Neuron (in vitro differentiated cells): ENCODE data around the gene PTX4.

Experiments used
- H2AFZ ChIP-seq: one replicate; pipeline ENCODE4 v1.6.1; 2013; ENCODE audit warnings: low read depth, mild to moderate bottlenecking, inconsistent platforms, low read length, moderate library complexity
- H3K27me3 ChIP-seq: one replicate; pipeline ENCODE4 v1.6.1; 2013; ENCODE audit warnings: low read length; ENCODE audit not compliant: insufficient read depth
- H3K36me3 ChIP-seq: one replicate; pipeline ENCODE4 v1.6.1; 2013; ENCODE audit warnings: low read length; ENCODE audit not compliant: insufficient read depth
- H3K4me1 ChIP-seq: one replicate; pipeline ENCODE4 v1.6.1; 2013; ENCODE audit warnings: low read length; ENCODE audit not compliant: insufficient read depth
- H3K4me3 ChIP-seq: 2 replicates; pipeline ENCODE4 v1.5.1; 2013; ENCODE audit warnings: mild to moderate bottlenecking, low read length, moderate library complexity
- H3K9me3 ChIP-seq: one replicate; pipeline ENCODE4 v1.6.1; 2013; ENCODE audit warnings: low read length

The PTX4 gene

DNA sequence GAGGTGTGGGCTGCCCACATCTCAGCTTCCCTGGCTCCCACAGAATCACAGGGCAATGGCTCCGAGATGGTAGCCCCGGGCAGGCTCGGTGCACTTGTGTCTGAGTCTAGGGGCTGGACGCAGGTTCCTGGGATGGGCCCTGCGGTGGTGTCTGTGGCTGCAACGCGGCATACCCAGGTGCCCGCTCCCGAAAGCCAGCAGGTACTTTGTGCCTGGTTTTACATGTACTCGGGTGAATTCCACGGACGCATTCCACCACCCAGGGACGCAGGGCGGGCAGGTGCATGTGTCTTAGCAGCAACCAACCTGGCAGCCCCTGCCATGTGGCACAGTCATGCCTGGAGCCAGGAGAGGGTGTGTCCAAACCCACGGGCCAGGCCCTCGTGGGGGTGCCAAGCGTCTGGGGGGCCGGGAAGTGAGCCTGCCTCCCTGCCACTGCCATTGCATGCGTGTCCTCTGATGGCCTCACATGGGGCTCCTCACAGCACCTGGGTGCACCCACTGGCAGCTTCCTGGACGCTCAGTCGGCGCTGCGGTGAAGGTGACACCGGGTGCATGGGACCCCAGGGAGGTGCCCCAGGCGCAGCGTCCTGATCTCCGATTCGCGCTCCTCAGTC is 40.3 kb upstream of the PTX4 start:
- Histone ChIP-seq H2AFZ (no peak overlapping the region), H3K36me3 (peaks cover 8% of the 10 kb centered on the region), H3K4me1 (no peaks in the 10 kb centered on the region), H3K27me3 (no peaks in the 10 kb centered on the region), H3K9me3 (no peaks in the 10 kb centered on the region), H3K4me3 (no peak overlapping the region)

DNA sequence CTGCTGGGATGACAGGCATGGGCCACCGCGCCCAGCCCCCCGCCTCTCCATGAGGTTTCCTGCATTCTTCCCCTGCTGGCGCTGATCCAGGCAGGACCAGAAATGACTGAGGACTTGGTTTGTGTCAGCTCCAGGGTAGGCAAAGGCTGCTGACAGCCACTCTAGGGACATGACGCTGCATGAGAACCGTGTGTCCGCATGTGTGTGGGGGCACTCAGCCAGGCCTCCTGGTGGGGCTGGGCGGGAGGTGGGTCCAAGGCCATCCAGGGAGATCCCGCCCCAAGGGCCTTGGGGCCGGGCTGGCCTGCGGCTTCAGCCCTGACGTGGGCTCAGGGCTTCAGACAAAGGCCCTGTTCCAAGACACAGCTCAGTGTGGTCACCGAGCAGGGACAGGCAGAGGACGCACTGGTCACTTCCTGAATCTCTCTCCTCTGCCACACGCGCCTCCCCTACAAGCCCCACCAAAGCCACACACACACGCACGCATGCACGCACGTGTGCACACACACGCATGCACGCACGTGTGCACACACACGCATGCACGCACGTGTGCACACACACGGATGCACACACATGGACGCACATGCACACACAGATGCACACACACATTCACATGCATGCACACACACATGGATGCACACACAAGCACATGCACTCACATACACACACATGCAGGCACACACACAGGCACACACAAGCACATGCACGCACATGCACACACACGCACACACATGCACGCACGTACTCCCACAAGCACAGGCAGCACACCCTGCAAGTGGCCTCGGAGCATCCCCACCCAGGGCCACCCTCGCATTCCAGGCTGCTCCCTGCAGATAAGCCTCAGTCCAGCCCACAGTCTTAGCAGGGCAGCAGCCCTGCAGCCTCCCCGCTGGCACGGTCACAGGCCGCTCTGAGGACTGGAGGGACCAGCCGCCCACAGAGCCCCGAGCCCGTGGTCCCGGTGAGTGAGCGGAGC is 39.4 kb upstream of the PTX4 start:
- Histone ChIP-seq H2AFZ (no peak overlapping the region), H3K4me1 (no peaks in the 10 kb centered on the region), H3K4me3 (no peak overlapping the region), H3K36me3 (peaks cover 17% of the 10 kb centered on the region), H3K9me3 (no peaks in the 10 kb centered on the region), H3K27me3 (no peaks in the 10 kb centered on the region)

DNA sequence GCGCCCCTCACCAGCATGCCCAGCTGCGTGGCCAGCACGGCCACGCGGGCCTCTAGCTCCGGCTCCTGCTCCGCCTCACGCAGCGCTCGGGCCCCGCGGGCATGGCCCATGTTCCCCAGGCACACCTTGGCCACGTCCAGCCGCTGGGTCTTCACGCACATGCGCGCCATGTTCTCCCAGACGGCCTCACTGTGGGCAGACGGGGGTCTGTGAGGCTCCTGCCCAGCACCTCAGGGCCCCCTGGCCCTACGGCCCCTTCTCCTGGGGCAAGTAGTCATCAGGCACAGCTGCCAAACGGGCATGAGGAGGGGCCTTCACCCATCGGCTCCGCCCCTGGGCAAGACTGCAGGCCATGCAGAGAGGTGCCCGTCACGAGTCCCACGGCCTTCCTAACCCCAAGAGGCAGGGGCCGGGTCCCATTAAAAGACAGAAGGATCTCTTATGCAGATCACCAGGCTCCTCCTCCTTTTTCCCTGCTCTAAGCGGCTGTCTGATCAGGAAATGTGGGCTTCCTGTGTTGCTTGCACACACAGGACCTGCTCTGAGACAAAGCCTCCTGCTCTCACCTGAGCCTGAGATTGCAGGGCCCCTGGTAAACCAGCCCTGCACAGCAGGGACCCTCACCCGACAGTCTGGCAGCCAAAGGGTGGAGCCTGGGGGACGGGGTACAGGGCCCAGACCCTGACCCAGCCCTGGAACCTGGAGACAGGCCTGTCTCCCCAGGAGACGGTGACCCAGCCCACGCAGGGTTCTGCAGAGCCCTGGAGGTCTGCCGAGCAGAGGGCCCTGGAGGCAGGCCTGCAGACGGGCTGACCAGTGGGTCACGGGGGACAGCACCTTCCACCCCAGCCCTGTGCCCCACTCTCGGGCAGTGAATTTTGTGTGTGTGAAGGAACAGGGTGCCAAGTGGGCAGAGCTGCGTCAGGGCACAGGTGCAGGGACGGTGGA is 38.1 kb upstream of the PTX4 start:
- no peaks in the 10 kb centered on the region for H3K9me3 ChIP-seq
- H3K4me3 ChIP-seq = no peak overlapping the region
- peaks cover 20% of the 10 kb centered on the region for H3K36me3 ChIP-seq

DNA sequence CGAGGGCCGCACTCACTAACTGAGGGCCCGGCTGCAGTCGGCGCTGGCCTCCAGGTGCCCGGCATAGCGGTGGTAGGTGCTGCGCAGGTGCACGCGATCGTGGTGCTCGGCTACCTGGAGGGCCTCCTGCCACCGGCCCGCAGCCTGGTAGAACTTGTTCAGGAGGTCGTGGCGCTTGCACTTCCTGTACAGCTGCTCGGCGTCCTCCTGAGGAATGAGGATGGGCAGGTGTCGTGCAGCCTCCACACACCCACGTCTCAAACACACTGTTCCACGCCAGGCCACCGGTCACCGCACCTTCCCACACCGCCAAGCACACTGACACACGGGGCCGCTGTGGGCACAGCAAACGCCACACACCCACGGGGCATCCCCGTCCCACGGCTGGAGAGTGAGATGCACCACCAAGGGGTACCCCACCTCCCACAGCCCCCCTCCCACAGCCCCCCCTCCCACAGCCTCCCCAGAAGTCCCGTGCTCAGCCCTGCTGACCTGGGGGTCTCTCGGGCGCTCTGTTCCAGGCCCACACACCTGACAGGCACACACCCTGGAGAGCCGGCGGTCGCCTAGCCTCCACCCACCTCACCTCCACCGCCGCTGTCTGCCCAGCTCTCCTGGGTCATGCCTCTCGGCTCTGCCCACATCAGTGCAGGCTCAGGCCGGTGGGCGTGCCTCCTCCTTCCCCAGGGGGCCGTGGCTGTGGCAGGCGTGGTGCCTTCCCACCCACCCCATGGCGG is 37.3 kb upstream of the PTX4 start:
- H3K36me3 ChIP-seq = peaks cover 22% of the 10 kb centered on the region
- H3K4me3 ChIP-seq = no peak overlapping the region
- no peaks in the 10 kb centered on the region for H3K27me3 ChIP-seq
- no peaks in the 10 kb centered on the region for H3K9me3 ChIP-seq
- H2AFZ ChIP-seq = no peak overlapping the region
- no peaks in the 10 kb centered on the region for H3K4me1 ChIP-seq

More for the DNA sequence above, 38.1 kb upstream of the PTX4 start:
- no peak overlapping the region for H2AFZ ChIP-seq
- H3K27me3 ChIP-seq = no peaks in the 10 kb centered on the region
- H3K4me1 ChIP-seq = no peaks in the 10 kb centered on the region

DNA sequence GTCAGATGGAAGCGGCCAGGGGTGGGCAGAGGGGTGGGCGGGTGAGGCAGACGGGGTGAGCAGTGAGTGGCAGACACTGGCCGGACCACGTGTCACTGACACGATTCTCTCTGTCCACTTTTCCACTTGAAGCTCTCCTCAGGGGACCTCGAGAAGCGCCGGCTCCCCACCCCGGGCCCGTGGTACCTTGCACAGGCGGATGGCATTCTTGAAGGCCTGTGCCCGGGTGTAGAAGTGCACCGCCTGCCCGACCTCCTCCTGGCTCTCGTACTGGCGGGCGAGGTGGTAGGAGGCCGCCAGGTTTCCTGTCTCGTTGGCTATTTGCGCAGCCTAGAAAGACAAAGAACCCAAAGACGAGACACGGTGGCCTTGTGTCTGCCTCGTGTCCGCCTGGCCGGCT is 35.6 kb upstream of the PTX4 start:
- no peak overlapping the region for H2AFZ ChIP-seq
- no peaks in the 10 kb centered on the region for H3K9me3 ChIP-seq
- no peaks in the 10 kb centered on the region for H3K4me1 ChIP-seq
- no peak overlapping the region for H3K4me3 ChIP-seq
- no peaks in the 10 kb centered on the region for H3K27me3 ChIP-seq
- peaks cover 35% of the 10 kb centered on the region for H3K36me3 ChIP-seq

DNA sequence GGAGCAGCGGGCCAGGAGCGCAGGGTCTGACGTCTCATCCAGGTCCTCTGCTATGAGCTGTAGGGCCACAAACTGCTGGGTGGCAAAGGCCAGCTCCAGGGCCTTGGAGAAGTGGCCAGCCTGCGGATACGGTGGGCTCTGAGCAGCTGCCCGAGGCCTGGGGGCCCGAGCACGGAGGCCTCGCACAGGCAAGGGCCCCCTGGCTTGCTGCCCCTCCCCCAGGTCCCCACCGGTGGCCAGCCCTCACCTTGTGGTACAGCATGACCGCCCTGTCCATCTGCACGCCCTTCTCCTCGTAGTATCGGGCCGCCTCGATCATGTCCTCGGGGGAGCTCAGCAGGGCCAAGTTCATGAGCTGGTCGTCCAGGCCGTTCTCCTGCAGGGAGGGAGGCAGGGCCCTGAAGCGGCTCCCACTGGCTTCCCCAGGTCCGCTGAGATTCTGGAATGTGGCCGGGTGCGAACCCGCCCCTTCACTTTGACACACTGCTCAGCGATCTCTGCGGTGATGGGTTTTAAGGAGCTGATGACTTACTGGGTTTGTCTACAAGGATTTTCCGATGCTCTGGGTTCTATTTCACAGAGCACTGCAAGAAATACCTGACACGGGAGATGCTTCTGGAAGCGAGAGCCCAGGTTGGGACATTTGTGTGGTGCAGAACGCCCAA is 35.0 kb upstream of the PTX4 start:
- H3K4me3 ChIP-seq = no peak overlapping the region
- H3K9me3 ChIP-seq = no peaks in the 10 kb centered on the region
- no peaks in the 10 kb centered on the region for H3K27me3 ChIP-seq
- H3K36me3 ChIP-seq = peaks cover 38% of the 10 kb centered on the region
- H3K4me1 ChIP-seq = no peaks in the 10 kb centered on the region
- no peak overlapping the region for H2AFZ ChIP-seq

DNA sequence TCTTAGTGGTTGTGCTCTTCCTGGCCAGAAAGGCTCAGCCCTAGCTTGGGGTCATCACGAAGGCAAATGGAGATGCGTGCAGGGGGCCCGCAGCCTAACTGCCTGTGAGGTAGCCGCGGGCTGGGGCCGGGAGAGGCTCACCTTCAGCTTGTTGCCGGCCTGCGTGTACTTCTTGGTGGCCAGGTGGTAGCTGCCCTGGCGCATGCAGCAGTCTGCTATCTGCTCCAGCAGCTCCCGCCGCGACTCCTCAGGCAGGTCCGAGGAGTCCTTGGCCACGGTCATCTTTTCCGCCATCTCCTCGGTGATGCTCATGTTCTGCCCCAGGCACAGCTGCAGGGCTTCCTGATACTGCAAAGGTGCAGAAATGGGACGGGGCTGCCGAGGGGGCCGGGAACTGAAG is 31.7 kb upstream of the PTX4 start:
- H2AFZ ChIP-seq = no peak overlapping the region
- H3K4me3 ChIP-seq = no peak overlapping the region
- no peaks in the 10 kb centered on the region for H3K4me1 ChIP-seq
- H3K9me3 ChIP-seq = peaks cover under 1% of the 10 kb centered on the region
- H3K27me3 ChIP-seq = no peaks in the 10 kb centered on the region
- peaks cover 38% of the 10 kb centered on the region for H3K36me3 ChIP-seq

DNA sequence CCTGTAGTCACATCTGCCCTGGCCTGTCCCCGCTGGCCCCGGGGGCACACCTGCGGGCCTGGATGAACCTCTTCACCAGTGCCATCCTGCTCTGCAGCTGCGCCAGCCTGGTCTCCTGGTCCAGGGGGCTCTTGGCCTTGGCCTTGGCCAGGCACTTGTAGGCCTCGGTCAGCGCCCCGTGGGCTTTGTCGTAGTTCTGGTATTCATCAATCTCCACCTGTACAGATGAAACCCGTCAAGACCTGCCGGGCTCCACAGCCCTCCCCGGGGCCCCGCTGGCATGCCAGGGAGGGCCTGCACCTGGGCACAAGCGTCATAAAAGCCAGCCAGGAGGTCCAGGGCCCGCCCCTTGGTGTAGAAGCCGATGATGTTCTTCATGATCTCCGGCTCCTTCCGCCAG is 31.1 kb upstream of the PTX4 start:
- no peaks in the 10 kb centered on the region for H3K27me3 ChIP-seq
- H3K9me3 ChIP-seq = peaks cover 2% of the 10 kb centered on the region
- H2AFZ ChIP-seq = no peak overlapping the region
- H3K4me3 ChIP-seq = no peak overlapping the region
- peaks cover 39% of the 10 kb centered on the region for H3K36me3 ChIP-seq
- H3K4me1 ChIP-seq = no peaks in the 10 kb centered on the region

DNA sequence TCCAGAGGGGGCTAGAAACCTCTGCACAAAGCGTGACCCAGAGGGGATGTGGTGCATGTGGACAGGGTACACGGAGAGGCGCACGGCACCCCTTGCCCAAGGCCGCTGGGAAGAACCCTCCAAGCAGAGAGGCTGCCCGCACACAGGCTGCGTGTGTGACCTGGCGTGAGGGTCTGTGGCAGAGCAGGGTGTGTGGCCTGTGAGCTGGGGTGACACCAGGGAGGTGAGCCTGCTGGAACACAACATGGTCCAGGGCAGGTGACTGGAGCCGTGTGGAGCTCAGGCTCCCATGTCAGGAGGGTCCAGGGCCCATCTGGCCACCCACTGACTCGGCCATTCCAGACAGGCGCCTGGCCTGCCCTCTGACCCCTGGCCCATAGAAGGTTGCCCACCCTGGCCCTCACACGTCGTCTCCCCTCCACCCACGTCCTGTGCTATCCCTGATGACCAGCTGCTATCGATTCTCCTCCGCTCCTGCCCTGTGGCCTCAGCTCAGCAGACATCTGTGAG is 29.9 kb upstream of the PTX4 start:
- peaks cover 32% of the 10 kb centered on the region for H3K36me3 ChIP-seq
- H3K4me3 ChIP-seq = no peak overlapping the region
- peaks cover 2% of the 10 kb centered on the region for H3K9me3 ChIP-seq

DNA sequence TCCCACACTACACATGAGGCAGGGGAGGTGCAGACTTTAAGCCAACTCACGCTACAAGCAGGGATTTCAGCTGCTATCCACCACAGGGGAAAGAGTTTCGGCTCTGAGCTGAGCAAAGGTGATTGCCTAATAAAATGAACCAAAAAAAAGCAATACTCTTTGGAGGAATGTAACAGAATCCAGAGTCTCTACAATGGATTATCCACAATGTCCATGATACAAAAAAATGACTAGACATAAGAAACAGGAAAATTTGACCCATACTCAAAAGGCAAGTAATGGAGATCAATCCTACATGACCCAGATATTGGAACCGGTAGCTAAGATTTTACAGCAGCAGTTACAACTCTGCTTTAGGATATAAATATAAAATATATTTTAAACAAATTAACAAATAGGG is 25.8 kb upstream of the PTX4 start:
- peaks cover 3% of the 10 kb centered on the region for H3K9me3 ChIP-seq
- H3K36me3 ChIP-seq = peaks cover 30% of the 10 kb centered on the region
- no peak overlapping the region for H2AFZ ChIP-seq
- no peaks in the 10 kb centered on the region for H3K4me1 ChIP-seq
- H3K4me3 ChIP-seq = no peak overlapping the region
- no peaks in the 10 kb centered on the region for H3K27me3 ChIP-seq

More for the DNA sequence above, 29.9 kb upstream of the PTX4 start:
- Histone ChIP-seq H3K4me1 (no peaks in the 10 kb centered on the region), H2AFZ (no peak overlapping the region), H3K27me3 (no peaks in the 10 kb centered on the region)

DNA sequence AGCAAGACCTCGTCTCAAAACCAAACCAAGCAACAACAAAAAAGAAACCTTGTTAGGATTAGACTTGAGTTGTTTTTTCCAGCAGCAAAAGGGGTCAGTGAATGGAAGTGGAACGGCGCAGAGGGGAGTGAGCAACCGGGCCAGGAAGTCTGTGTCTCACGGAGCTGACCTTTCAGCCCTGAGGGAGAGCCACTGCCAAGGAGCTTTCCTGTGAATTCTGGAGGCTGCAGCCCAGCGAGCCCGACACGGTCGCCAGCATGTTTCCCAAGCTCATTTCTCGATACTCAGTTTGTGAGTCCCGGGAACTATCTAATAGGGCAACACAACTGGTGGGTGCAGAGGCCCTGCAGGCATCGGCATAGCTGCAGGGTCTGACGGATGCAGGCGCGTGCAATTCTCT is 24.0 kb upstream of the PTX4 start:
- Histone ChIP-seq H2AFZ (no peak overlapping the region), H3K4me3 (no peak overlapping the region), H3K4me1 (no peaks in the 10 kb centered on the region), H3K27me3 (no peaks in the 10 kb centered on the region), H3K9me3 (peaks cover 3% of the 10 kb centered on the region), H3K36me3 (peaks cover 31% of the 10 kb centered on the region)
